Activated B cell treated with CpG ODN at 0.5 μM for 24 hours (primary cell): ENCODE data around the gene IL31RA. TPM values are rescaled to one million over a fixed set of nuclear protein-coding genes. Genes with fewer than 3 reads are reported as not detected.

ENCODE experiments used
- ATAC-seq: fragments of 200-7000 bp; cut with Tn5 transposase; one replicate; pipeline ENCODE4 v1.10.0; 2021; ENCODE audit warnings: low read depth, mild to moderate bottlenecking, moderate library complexity
- CTCF ChIA-PET: fragments of 350-600 bp; sonication (Branson Sonifier 250); formaldehyde crosslinking; loops from one replicate; lab custom pipeline; 2021; ENCODE audit warnings: antibody characterized with exemption; lab: Charles Lee
- POLR2A ChIA-PET: fragments of 350-600 bp; sonication (Branson Sonifier 250); formaldehyde crosslinking; loops from one replicate; lab custom pipeline; 2021; ENCODE audit warnings: antibody characterized with exemption; lab: Charles Lee
- DNase-seq: peaks from one replicate; pipeline ENCODE4 v3.0.0; 2022
- H3K27ac Mint-ChIP-seq: one replicate; pipeline ENCODE4 v1.8.0; 2020; ENCODE audit warnings: mixed read lengths
- H3K27me3 Mint-ChIP-seq: one replicate; pipeline ENCODE4 v1.8.0; 2021; ENCODE audit warnings: mixed read lengths
- H3K36me3 Mint-ChIP-seq: one replicate; pipeline ENCODE4 v1.8.0; 2021; ENCODE audit warnings: low read depth, mixed read lengths
- H3K4me1 Mint-ChIP-seq: one replicate; pipeline ENCODE4 v1.8.0; 2021; ENCODE audit warnings: mixed read lengths
- H3K4me3 Mint-ChIP-seq: one replicate; pipeline ENCODE4 v1.8.0; 2020; ENCODE audit warnings: mild to moderate bottlenecking, mixed read lengths
- H3K9me3 Mint-ChIP-seq: one replicate; pipeline ENCODE4 v1.8.0; 2020; ENCODE audit warnings: mixed read lengths
- intact Hi-C: fragments of 100-400 bp; cut with micrococcal nuclease; formaldehyde crosslinking; loops from one replicate; pipeline ENCODE4 v1.15.1; 2024
- total RNA-seq: library from RNA; stranded (reverse); gene quantifications from 2 replicates; pipeline ENCODE4 v1.2.3, GENCODE V29; 2022
- TF ChIP-seq, protein P1 (sequence below): fragments of 200-600 bp; IDR thresholded peaks from one replicate; pipeline ENCODE4 v1.8.0; 2022; ENCODE audit warnings: antibody characterized with exemption, mild to moderate bottlenecking

The IL31RA gene
- total RNA-seq, 1 donor from 2014 or later, result not detected

DNA sequence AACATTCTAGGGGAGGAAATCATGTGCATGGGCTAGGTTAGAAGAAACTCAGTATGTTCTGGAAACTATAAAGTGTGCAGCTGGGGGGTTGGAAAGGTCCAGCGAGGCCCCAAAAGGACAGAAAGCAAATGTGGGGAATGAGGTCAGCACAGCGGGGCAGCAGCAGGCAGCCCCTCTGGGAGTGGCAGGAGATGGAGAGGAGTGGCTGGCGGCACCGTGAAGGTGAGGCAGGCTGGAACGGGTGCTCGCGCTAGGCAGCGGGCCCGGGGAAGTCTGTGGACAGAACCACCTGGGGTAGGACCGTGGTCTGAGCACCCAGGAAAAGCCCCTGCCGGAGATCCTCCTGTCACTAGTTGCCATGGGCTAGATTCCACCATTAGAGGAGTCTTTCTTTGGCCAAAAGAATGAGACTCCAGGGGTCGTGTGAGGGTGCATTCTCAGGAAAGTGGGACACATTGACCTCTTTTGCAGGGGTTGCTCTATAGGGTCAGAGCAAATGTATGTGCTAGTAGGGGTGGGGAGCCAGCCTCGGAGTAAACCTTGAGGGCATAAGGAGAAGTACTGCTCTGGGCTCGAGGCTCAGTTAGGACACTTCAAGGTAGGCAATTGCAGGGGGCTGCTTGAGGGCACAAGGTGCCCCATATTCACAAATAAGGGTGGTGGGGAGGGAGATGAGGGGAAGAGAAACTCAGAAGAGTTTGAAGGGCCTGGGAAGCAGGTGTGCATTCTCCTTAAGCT, 82.4 kb downstream of the IL31RA start:
- peaks cover 2% of the 10 kb centered on the region for H3K36me3 Mint-ChIP-seq
- no peaks in the 10 kb centered on the region for H3K27me3 Mint-ChIP-seq
- no peak overlapping the region for H3K4me3 Mint-ChIP-seq
- intact Hi-C loops, result loop anchor here (10.0 kb wide), 1 partner anchor 551 kb away; no protein-coding TSS in a partner anchor
- TF ChIP-seq, protein P1, sequence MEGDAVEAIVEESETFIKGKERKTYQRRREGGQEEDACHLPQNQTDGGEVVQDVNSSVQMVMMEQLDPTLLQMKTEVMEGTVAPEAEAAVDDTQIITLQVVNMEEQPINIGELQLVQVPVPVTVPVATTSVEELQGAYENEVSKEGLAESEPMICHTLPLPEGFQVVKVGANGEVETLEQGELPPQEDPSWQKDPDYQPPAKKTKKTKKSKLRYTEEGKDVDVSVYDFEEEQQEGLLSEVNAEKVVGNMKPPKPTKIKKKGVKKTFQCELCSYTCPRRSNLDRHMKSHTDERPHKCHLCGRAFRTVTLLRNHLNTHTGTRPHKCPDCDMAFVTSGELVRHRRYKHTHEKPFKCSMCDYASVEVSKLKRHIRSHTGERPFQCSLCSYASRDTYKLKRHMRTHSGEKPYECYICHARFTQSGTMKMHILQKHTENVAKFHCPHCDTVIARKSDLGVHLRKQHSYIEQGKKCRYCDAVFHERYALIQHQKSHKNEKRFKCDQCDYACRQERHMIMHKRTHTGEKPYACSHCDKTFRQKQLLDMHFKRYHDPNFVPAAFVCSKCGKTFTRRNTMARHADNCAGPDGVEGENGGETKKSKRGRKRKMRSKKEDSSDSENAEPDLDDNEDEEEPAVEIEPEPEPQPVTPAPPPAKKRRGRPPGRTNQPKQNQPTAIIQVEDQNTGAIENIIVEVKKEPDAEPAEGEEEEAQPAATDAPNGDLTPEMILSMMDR, result no peak
- H3K9me3 Mint-ChIP-seq, result no peaks in the 10 kb centered on the region
- DNase-seq (no peak), ATAC-seq (no peak)
- CTCF ChIA-PET, result no interaction called here
- POLR2A ChIA-PET, result no interaction called here
- no peaks in the 10 kb centered on the region for H3K4me1 Mint-ChIP-seq
- H3K27ac Mint-ChIP-seq, result no peak overlapping the region

DNA sequence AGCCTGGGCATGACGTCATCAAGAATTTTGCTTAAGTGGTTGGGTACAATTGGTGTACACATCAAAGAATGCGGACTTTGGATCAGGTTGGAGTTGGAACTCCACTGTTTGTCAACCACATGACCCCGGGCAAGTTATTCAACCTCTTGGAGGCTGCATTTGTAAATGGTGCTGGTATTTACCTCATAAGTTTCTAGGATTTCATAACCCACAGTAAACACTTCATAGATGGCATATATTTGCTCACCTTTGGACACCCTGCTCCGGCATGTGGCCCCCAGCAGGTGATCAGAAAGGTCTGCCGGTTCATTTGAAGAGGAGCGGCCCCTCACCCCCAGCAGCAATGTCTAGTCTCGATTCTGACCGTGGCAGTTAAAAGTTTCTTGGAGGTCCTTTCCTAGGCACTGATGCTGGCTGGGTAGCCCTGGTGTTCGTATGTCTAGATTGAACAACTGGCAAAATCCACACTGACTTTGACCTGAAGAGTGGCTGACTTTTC, 83.0 kb downstream of the IL31RA start:
- intact Hi-C loops, result loop anchor here (10.0 kb wide), 1 partner anchor 551 kb away; no protein-coding TSS in a partner anchor
- ChIA-PET POLR2A (no interaction called here), CTCF (interaction anchor here (1.8 to 3.9 kb wide), 2 partner anchors 267 to 337 kb away, joined by 5 to 76 read pairs; no protein-coding TSS in a partner anchor)
- Mint-ChIP-seq H3K27me3 (no peaks in the 10 kb centered on the region), H3K9me3 (no peaks in the 10 kb centered on the region), H3K27ac (no peak overlapping the region), H3K4me3 (no peak overlapping the region), H3K4me1 (no peaks in the 10 kb centered on the region), H3K36me3 (peaks cover 8% of the 10 kb centered on the region)
- DNase-seq (no peak), ATAC-seq (no peak)
- TF ChIP-seq, protein P1, result no peak

DNA sequence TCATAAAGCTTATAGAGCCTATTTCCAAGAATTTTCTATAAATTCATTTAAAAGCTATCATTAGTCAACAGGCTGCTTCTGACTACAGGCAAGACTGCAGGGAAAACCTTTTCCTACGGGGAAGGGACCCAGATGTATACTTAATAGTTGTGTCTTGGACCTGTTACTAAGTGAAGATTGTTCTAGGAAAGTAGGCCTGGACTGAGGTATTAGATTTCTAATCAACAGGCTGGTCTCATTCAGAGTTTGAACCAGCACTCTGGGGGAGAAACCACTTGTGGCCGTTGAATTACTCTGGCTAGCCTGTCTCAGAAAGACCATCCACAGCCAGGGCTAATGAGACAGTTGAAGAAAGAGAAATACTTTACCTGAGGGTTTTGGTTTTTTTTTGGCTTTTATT, 83.6 kb downstream of the IL31RA start:
- TF ChIP-seq, protein P1, result no peak
- Mint-ChIP-seq H3K27ac (no peak overlapping the region), H3K36me3 (peaks cover 13% of the 10 kb centered on the region), H3K27me3 (no peaks in the 10 kb centered on the region), H3K4me3 (no peak overlapping the region), H3K9me3 (no peaks in the 10 kb centered on the region), H3K4me1 (no peaks in the 10 kb centered on the region)
- CTCF ChIA-PET, result interaction anchor here (0.8 to 3.9 kb wide), 5 partner anchors 10 to 922 kb away, joined by 3 to 76 read pairs (median 4); no protein-coding TSS in a partner anchor
- ATAC-seq (no peak), DNase-seq (no peak)
- POLR2A ChIA-PET, result interaction anchor here (0.6 kb wide), 1 partner anchor 904 kb away, joined by 3 read pairs; no protein-coding TSS in a partner anchor
- intact Hi-C loops, result loop anchor here (5.0 to 10.0 kb wide), 2 partner anchors 550 to 918 kb away; no protein-coding TSS in a partner anchor

DNA sequence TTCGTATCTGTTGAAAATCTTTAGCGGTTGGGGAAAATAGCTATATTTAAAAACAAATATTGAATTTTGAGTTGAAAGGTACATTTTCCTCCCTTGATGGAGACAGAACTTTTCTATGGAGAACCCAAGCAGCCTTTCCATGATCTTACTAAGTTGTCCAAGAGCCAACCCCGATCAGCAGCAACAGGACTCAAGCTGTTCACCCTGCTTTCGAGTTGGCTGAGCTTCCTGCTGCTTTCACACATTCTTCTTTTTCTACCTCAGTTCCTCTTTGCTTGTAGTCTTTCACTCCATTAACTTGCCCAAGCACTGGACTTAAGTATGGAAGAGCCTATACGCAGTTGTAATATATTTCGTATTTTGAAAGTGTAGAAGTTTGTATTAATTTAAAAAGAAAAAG, 84.2 kb downstream of the IL31RA start:
- TF ChIP-seq, protein P1, result no peak

More for the DNA sequence above, 84.2 kb downstream of the IL31RA start:
- intact Hi-C loops, result loop anchor here (5.0 to 10.0 kb wide), 2 partner anchors 549 to 917 kb away; no protein-coding TSS in a partner anchor
- no peak overlapping the region for H3K27ac Mint-ChIP-seq
- ChIA-PET POLR2A (no interaction called here), CTCF (interaction anchor here (0.8 to 3.9 kb wide), 11 partner anchors 11 to 921 kb away, joined by 3 to 76 read pairs (median 3); no protein-coding TSS in a partner anchor)
- no peak overlapping the region for H3K4me3 Mint-ChIP-seq
- ATAC-seq (no peak), DNase-seq (no peak)
- H3K36me3 Mint-ChIP-seq, result peaks cover 16% of the 10 kb centered on the region
- no peaks in the 10 kb centered on the region for H3K27me3 Mint-ChIP-seq
- H3K9me3 Mint-ChIP-seq, result no peaks in the 10 kb centered on the region
- no peaks in the 10 kb centered on the region for H3K4me1 Mint-ChIP-seq
